K562 (cell line): ENCODE measurements around the gene GCK. TPM values are rescaled to one million over a fixed set of nuclear protein-coding genes. Genes with fewer than 3 reads are reported as not detected.
A peak's percentile ranks its signal among the peaks of the same experiment; 100 is the strongest.

Experiments
- BMI1 ChIP-seq: fragments of 150-350 bp; IDR thresholded peaks from 2 replicates; pipeline ENCODE4 v1.6.1; 2014; ENCODE audit warnings: low read length
- CEBPG ChIP-seq, 3 experiments: fragments of 200-800 bp in 1 of 3; sonication (Bioruptor generic) in 1 of 3; sonication (generic) in 1 of 3; formaldehyde crosslinking in 1 of 3; IDR thresholded peaks in 2 of 3; conservative IDR thresholded peaks in 1 of 3; 2 replicates each; pipeline versions ENCODE4 v1.6.1 to v1.8.0; 2016 to 2022; ENCODE audit warnings: missing compliant biosample characterization in 2 of 3, missing genetic modification characterization in 2 of 3, mild to moderate bottlenecking in 1 of 3, missing genetic modification reagents in 1 of 3
- CREM ChIP-seq: IDR thresholded peaks from 2 replicates; pipeline ENCODE4 v1.6.1; 2014; ENCODE audit warnings: antibody characterized with exemption, low read depth
- CUX1 ChIP-seq: fragments of 200-800 bp; sonication (Bioruptor generic); IDR thresholded peaks from 2 replicates; pipeline ENCODE4 v1.6.1; 2016; ENCODE audit warnings: missing genetic modification characterization, missing compliant biosample characterization
- ERF ChIP-seq: fragments of 450-650 bp; formaldehyde crosslinking; IDR thresholded peaks from 2 replicates; pipeline ENCODE4 v1.4.0; 2020; ENCODE audit warnings: mild to moderate bottlenecking, mixed read lengths
- HNRNPL ChIP-seq: fragments of 200-400 bp; formaldehyde crosslinking; IDR thresholded peaks from 2 replicates; pipeline ENCODE4 v1.6.1; 2017; ENCODE audit warnings: low read depth, mild to moderate bottlenecking, low read length
- MTF1 ChIP-seq: fragments of 250-450 bp; sonication (Bioruptor Pico); IDR thresholded peaks from 2 replicates; pipeline ENCODE4 v1.9.0; 2021; ENCODE audit warnings: moderate library complexity, mild to moderate bottlenecking, inconsistent platforms, borderline replicate concordance
- PHTF2 ChIP-seq: fragments of 250-450 bp; sonication (Bioruptor Pico); IDR thresholded peaks from 2 replicates; pipeline ENCODE4 v1.5.0; 2021; ENCODE audit warnings: mild to moderate bottlenecking
- RBM17 ChIP-seq: fragments of 200-400 bp; formaldehyde crosslinking; IDR thresholded peaks from 2 replicates; pipeline ENCODE4 v1.6.1; 2017; ENCODE audit warnings: low read depth, mild to moderate bottlenecking, low read length, borderline replicate concordance
- SREBF1 ChIP-seq: fragments of 150-350 bp; IDR thresholded peaks from 2 replicates; pipeline ENCODE4 v1.6.1; 2014; ENCODE audit warnings: antibody characterized with exemption, low read depth, low read length, borderline replicate concordance
- STAT6 ChIP-seq: sonication (generic); formaldehyde crosslinking; IDR thresholded peaks from 2 replicates; pipeline ENCODE4 v1.8.1; 2023; ENCODE audit warnings: mild to moderate bottlenecking, missing genetic modification reagents
- TBL1XR1 ChIP-seq, 2 experiments: IDR thresholded peaks; 2 replicates each; pipeline ENCODE4 v1.6.1; 2012; ENCODE audit warnings: improper control_type of control experiment in 2 of 2, low read length in 2 of 2, mild to moderate bottlenecking in 1 of 2
- ZFP30 ChIP-seq: fragments of 250-450 bp; sonication (Bioruptor Pico); IDR thresholded peaks from 2 replicates; pipeline ENCODE4 v1.8.0; 2022; ENCODE audit warnings: moderate library complexity, mild to moderate bottlenecking, inconsistent platforms, borderline replicate concordance
- ZNF280B ChIP-seq: fragments of 250-450 bp; sonication (Bioruptor Pico); IDR thresholded peaks from 2 replicates; pipeline ENCODE4 v1.5.1; 2021; ENCODE audit warnings: mild to moderate bottlenecking
- polyA plus RNA-seq, 8 experiments: library from polyadenylated mRNA; depleted of rRNA in 4 of 8; stranded (reverse) in 5 of 8; unstranded in 3 of 8; fragments of >200 nt; fragmentation: Nextera tagmentation in 2 of 8; fragmentation: Illumina TruSeq in 1 of 8; extraction: Ambion mirVana in 2 of 8; extraction: Trizol in 1 of 8; gene quantifications; 2 replicates each; pipeline versions ENCODE4 v1.2.1 to v1.2.3, GENCODE V29; 2011 to 2014; ENCODE audit warnings: inconsistent platforms in 1 of 8, missing spikeins in 1 of 8
- total RNA-seq, 7 experiments: library from RNA; depleted of rRNA in 6 of 7; stranded (reverse); fragments of >200 nt in 6 of 7; fragmentation: Illumina TruSeq in 2 of 7; extraction: Trizol in 2 of 7; gene quantifications; 2 replicates each; pipeline versions ENCODE4 v1.2.1 to v1.2.3, GENCODE V29; 2011 to 2021; ENCODE audit warnings: low replicate concordance in 1 of 7

The GCK gene
- total and polyA plus RNA-seq, 9 of the 15 experiments (the other 6 are each of a cell fraction or from before 2014, with no cell fraction given), result 0.11 to 0.55 (median 0.16) TPM; not detected in 3

GRCh38 chr7:44147026-44147991, 41.9 kb downstream of the GCK start (continued):
- TF ChIP-seq CEBPG (CRISPR knock-in tag; IDR thresholded peaks at IDR 0.05) (no peak), CEBPG (tag; conservative IDR thresholded peaks at IDR 0.05 in 1 of 2, IDR thresholded peaks at IDR 0.05 in 1 of 2) (no peak), STAT6 (CRISPR knock-in tag) (no peak), HNRNPL (no peak), PHTF2 (CRISPR knock-in tag) (no peak), MTF1 (CRISPR knock-in tag) (no peak), TBL1XR1 (IDR thresholded peaks at IDR 0.05; ENCODE audit: low read length in 2 of 2) (0 out of 4 replicates have a peak, but pooled peaks of 1 of the 2 experiments have one; percentile 15), ERF (CRISPR knock-in tag) (no peak), CREM (peak; percentile 32; the same call in 1 of the 2 replicates), RBM17 (no peak), BMI1 (no peak), ZFP30 (CRISPR knock-in tag) (no peak), SREBF1 (no peak), CUX1 (CRISPR knock-in tag) (no peak), ZNF280B (no peak)
